ENCODE results near the gene GFAP.

The GFAP gene

GRCh38 chr17:44854192-44854591, 61.1 kb downstream of the GFAP start:
- Histone ChIP-seq H3K36me3 (ENCODE audit: control insufficient read depth, insufficient read depth, low read length) (peaks cover 10% of the 10 kb centered on the region), H3K4me1 (ENCODE audit: control insufficient read depth, insufficient read depth, low read length) (no peaks in the 10 kb centered on the region), H3K27me3 (ENCODE audit: control insufficient read depth, insufficient read depth, low read length) (no peaks in the 10 kb centered on the region), H3K9ac (ENCODE audit: low read length) (no peak overlapping the region), H3K9me3 (ENCODE audit: control insufficient read depth, low read length) (no peaks in the 10 kb centered on the region), H3K4me3 (ENCODE audit: low read length) (no peak overlapping the region)
